ENCODE data around the gene SORCS1.

DNA sequence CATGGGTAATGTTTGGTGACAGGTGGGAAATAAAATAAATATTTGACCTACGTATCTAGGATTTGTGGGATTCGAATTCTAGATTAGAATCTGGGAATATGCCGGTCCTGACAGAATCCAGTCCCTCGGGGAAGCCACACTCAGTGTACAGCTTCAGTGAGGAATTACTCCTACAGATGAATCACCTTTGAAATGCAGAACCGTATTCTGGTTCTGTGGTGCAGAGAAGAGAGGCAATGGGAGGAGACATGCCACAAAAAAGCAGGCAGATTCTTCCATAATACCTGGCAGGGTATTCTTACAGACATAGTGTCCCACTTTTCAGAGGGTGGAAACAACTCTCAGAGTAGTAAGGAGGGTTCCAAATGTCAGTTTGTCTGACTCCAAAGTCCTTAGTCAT is 286.9 kb downstream of the SORCS1 start:
- TF ChIP-seq POLR2A (IDR thresholded peaks at IDR 0.05) (no peak), CTCF (IDR thresholded peaks at IDR 0.05) (no peak)

Data from ovary (tissue), 3 donors.